HG02885 (cell line): ENCODE results near the gene CD276.
"Not testable (repeated sequence)": the region's sequence is repeated elsewhere in the genome, so short reads cannot be mapped to it uniquely, and the experiment has no call there.

Experiments
- ATAC-seq: cut with Tn5 transposase; IDR thresholded peaks from one replicate; pipeline ENCODE4 v1.9.1; 2021; ENCODE audit warnings: mild to moderate bottlenecking; ENCODE audit not compliant: unreplicated experiment, poor library complexity

Gene CD276

DNA sequence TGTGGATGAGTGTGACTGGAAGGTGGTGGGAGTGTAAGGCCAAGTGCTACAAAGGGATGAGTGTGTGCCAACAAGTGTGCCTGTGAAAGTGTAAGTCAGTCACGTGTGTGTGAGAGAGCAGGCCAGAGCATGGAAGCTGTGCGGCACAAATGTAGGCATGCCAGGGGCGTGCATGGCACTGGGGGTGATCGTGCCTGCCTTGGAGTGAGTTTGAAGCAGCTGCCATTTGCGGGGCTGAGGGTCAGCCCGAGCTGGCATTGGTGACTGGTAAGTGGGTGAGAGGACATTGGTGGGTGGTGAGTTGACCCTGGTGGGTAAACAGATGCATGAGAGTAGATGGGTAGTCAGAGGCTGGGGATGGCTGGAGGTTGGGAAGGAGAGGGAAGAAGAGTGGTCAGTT is 24.5 kb downstream of the CD276 start:
- no peak for ATAC-seq

DNA sequence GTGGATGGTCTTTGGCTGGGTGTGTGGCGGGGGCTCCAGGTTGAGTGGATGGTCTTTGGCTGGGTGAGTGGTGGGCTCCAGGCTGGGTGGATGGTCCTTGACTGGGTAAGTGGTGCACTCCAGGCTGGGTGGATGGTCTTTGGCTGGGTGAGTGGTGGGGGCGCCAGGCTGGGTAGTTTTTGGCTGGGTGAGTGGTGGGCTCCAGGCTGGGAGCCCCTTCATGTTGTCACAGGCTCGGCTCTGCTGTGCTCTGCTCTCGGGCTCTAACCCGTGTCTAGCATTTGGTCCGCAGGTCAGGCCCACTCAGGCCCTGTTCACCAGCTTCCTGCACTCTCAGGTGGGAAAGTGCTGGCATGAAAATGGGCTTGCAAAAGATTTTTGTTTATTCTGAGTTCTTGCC is 25.1 kb downstream of the CD276 start:
- ATAC-seq: no peak

DNA sequence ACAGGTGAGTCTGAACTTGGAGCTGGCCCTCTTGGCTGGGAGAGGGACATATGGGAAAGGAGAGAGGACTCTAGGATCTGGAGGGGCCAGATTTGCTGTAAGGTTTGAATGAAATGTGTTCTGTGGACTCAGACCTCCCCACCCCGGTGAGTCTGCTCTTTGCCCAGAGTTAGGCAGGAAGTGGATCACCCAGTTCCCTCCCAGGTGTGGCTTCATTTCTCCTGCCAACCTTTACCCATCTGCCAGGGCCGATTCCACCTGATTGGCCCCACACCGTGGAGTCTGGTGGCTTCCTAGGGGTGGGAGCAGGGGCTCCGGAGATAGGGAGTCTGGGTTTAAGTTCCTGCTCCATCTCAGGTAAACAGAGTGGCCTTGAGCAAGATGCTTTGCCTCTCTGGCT is 25.5 kb downstream of the CD276 start:
- ATAC-seq: no peak

DNA sequence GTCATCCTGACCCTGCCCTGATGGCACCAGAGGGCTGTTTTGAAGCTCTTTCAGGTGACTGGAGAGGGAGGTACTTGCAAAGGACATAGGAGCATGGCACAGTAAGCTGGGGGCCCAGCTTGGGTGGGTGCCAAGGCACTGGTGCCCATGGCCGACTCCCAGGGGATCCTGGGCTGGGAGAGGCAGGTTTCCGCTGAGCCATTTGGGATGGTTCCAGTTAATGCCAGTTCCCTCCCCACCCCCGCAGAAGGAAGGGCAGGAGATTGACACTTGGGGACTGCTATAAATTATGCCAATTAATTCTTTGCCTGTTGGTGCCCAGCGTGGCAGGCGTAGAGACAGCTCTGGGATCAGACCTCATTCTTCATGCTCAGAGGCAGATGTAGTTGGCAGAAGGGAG is 26.1 kb downstream of the CD276 start:
- ATAC-seq: no peak

DNA sequence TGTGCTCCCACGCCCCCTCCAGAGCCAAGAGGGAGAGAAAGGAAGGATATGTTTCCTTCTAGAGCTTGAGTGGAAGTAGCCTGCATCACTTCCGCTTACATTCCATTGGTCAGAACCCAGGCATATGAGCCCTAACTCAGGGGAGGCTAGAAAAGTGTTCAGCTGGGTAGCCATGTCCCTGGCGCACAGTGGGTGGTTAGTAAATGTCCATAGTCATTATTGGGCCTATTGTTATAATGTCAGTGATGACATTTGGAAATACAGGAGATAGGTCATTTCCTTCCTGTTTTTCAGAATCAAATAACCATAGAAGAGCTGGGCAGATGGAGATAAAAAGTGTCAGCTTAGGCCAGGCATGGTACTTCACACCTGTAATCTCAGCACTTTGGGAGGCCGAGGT is 27.3 kb downstream of the CD276 start:
- no peak for ATAC-seq

DNA sequence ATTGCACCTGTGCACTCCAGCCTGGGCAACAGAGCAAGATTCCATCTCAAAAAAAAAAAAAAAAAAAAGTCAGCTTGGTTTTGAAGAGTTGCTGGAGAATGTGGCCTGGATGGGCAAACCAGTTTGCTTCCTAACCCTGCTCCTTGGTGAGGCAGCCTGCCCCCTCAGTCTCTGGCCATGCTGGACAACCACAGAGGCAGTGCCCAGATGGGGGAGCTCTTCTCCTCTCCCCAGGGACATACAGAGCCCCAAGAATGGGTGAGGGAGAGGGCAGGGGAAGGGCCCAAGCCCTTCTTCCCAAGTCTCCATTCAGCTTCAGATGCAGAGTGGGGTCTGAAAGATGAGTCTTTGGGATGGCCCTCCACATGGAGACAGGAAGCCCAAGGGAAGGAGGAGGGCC is 27.9 kb downstream of the CD276 start:
- ATAC-seq: no peak

DNA sequence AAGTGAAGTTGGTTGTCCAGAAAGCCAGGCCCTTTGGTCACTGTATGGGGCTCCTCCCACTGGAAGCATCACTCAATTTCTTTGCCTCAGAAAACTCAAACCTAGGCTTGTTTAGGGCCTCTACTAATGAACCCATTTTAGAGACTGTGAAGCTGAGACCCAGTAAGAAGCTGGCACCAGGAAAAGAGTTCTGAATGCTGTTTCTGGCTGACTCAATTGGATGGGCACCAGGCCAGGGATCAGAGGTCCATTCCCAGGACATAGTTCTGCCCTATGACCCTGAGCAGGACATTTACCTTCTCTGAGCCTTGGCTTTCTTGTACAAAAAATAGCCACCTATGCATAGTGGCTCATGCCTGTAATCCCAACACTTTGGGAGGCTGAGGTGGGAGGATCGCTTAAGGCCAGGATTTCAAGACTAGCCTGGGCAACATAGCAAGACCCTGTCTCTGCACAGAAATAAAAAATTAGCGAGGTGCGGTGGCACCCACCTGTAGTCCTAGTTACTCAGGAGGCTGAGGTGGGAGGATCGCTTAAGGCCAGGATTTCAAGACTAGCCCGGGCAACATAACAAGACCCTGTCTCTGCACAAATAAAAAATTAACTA is 30.6 kb downstream of the CD276 start:
- no peak for ATAC-seq

DNA sequence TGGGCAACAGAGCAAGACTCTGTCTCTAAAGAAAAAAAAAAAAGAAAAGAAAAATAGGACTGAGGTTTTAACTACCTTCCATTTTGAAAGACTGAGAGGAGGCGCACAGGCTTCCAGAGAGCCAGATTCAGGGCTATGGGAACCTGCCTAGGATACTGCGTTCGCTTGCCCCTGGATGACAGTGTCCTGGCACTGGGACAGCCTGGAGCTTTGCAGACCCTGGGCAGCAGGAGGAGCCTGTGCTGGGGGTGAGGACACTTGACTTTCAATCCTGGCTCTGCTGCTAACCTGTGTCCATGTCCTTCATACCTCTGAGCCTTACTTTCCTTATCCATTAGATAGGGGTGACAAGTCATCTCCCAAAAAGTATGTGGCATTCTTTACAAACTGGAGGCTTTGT is 31.2 kb downstream of the CD276 start:
- ATAC-seq: no peak

DNA sequence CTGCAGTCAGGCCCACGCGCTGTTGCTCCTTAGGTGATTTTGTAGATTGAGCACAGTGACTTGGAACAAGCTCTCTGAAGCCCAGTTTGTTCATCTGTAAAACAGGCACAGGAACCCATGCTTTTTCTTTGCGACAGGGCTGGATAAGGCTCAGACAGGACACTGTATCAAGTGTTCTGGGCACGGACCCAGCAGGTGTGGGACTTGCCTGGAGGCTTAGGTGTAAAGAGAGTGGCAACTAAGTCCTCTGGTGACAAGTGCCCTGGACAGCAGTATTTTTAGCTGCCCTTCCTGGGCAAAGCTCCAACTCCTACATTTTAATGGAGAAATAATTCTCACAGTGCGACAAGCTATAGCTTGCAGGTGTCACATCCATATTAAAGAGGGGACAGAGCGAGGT is 32.2 kb downstream of the CD276 start:
- no peak for ATAC-seq

DNA sequence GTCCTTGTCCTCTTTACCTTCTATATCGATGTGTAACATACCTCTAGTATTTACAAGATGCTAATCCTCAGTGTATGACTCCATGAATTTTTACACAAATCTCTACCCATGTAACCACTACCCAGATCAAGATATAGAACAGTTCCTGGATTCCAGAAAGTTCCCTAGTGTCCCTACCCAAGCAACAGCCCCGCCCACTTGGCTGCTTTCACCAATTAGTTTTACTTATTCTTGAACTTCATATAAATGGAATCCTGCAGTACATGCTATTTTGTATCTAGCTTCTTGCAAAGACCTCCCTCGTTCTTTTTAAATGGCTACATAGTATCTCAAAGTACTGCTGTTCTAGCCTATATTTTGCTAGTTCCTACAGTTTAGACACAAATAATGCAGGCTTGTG is 33.0 kb downstream of the CD276 start:
- ATAC-seq: no peak

DNA sequence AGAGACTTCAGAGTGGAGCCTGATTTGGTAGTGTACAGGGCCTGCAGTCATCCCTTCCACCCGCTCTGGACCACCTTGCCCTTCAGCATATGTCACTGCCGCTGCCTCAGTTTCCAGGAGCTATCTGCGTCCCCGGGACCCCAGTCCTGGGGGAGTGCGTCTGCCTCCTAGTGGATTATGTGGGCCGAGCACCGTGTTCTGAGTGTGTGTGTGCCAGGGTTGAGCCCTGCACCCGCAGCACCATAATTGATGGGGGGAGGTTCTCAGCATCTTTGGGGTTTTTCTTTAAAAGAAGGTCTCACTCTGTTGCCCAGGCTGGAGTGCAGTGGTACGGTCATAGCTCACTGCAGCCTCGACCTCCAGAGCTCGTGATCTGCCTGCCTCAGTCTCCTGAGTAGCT is 33.6 kb downstream of the CD276 start:
- ATAC-seq: no peak

DNA sequence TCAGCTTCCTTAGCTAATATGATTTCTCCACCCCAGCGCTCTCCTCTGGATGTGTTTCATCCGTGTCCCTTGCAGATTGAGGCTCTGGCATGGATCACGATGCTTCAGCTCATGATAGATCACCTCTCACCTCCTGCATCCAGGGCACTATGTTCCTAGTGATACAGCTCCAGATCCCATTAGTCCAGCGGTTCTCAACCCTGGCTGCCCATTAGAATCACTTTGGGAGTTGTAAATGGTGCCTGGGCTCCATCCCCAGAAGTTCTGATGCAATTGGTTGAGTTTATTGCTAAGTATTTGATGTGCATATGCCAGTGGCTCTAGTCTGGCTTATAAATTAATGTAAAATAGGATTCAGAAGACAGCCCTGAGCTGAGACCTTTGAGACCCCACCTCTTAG is 34.5 kb downstream of the CD276 start:
- no peak for ATAC-seq

DNA sequence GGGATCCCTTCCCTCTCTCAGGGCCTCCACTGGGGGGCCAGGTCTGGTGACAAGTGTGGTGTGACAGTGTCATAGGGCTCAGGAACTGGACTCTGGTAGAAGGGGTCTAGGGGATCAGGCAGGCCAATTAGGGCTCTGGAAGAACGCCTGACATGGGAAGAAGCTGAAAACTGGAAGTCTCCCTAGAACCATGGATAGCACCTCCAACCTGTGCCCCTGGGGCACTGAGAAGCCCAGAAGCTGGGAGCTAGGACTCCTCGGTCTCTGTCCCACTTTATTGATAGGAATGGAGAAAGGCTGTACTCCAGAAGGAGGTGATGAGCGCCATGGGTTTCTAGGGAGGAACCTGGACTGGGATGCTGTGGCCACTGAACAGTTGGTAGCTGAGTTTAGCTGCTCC is 38.2 kb downstream of the CD276 start:
- ATAC-seq: no peak

DNA sequence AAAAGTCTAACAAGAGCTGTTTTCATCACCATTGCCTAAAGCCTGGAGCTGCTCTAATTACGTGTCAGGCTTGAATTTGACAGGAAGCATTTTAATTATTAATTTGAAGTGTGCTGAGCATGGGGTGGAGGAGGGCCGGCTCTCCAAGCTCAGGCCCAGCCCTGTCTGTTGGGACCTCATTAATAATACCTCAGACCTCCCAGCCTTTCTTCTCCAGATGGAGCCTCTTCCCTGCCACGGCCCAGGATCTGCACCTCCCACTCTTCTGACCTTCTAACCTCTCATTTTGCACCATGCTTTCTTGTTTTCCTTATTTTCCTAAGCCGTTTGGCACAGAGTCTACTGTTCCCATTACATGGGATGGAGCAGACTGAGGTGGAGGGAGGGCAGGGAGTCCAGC is 39.0 kb downstream of the CD276 start:
- ATAC-seq: no peak

DNA sequence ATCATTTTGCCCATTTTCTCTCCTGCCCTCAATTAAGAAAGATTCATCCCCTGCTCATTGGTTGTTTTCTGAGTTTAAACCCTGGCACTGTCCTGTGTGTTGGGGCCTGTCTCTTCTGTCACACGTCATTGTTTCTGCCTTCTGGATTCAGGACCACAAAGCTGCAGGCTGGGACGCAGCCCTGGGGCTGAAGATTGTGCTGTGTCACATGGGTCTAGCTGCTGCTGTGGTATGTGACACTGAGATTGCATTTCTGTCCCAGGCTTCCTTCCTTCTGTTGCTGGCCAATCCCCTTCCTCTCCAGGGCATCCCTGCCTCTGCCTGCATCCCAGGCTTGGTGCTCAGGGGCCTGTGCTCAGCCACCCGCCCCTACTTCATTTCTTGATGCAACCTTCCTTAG is 40.0 kb downstream of the CD276 start:
- ATAC-seq: no peak

DNA sequence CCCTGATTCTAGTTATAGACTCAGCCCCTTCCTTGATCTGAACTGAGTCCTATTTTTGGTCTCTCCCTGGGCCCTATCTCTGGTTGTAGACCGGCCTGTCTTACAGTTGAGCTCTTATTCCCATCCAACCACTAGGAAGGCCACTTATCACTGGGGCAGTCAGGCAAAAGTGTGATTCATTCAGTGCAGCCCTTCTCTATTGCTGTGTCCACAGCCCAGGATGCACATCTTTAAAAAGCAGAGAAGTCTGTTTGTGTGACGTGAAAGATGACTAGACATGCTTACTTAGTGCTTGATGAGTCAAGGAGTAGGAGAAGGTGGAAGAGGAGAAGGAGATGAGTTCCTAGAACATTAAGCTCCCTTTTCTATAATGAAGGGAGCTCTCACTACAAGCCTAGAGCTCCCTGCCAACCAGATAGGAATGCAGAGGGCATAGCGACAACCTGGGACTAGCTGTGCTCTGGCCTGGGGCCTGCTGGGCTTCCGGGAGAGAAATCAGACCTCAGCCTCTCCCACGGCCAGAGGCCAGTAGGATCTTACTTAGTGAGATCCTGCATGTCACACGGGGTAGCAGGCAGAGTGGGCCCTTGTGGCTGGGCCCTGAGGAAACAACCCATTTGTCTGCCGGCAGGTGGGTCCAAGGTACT is 43.3 kb downstream of the CD276 start:
- no peak for ATAC-seq

DNA sequence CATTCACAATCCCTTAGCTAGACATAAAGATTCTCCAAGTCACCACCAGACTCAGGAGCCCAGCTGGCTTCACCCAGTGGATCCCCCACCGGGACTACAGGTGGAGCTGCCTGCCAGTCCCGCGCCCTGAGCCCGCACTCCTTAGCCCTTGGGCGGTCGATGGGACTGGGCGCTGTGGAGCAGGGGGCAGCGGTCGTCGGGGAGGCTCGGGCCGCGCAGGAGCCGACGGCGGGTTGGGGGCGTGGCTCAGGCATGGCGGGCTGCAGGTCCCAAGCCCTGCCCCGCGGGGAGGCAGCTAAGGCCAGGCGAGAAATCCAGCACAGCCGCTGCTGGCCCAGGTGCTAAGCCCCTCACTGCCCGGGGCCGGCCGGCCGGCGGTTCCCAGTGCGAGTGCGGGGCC is 47.9 kb downstream of the CD276 start:
- not testable (repeated sequence) for ATAC-seq

DNA sequence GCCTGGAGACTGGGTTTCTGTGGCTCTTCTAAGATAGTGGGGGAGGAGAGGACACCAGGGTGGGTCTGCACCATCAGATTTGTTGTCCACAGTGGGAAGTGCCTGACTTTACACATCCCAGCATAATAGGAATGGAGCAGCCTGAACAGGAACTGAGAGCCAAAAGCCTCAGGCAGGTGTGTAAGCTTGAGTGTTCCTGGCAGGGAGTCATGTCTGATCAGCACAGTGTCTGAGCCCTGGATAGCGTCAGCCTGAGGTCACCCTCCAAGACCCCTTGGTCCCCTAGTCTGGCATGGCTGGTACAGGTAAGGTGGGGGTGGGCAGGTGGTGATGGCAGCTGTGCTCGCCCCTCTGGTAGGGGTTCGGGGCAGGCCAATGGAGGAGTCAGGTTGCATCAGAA is 48.7 kb downstream of the CD276 start:
- no peak for ATAC-seq

DNA sequence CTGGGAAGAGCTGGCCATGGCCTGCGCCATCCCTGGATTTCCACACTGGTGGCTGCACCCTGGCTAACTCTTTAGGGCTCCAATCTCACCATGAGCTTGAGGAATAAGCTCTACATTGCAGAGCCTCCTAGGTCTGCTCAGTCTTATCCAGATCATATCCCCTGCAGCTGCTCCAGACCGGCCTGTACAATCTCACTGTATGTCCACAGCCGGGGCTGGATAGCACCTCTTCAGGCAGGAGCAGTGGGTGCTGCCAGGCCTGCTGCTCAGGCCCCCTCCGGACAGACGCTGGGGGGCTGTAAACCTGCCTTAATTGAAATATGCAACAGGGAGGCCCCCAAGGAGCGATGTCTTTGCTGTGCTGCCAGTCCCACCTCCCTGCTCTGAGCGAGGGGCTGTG is 53.4 kb downstream of the CD276 start:
- ATAC-seq: no peak

DNA sequence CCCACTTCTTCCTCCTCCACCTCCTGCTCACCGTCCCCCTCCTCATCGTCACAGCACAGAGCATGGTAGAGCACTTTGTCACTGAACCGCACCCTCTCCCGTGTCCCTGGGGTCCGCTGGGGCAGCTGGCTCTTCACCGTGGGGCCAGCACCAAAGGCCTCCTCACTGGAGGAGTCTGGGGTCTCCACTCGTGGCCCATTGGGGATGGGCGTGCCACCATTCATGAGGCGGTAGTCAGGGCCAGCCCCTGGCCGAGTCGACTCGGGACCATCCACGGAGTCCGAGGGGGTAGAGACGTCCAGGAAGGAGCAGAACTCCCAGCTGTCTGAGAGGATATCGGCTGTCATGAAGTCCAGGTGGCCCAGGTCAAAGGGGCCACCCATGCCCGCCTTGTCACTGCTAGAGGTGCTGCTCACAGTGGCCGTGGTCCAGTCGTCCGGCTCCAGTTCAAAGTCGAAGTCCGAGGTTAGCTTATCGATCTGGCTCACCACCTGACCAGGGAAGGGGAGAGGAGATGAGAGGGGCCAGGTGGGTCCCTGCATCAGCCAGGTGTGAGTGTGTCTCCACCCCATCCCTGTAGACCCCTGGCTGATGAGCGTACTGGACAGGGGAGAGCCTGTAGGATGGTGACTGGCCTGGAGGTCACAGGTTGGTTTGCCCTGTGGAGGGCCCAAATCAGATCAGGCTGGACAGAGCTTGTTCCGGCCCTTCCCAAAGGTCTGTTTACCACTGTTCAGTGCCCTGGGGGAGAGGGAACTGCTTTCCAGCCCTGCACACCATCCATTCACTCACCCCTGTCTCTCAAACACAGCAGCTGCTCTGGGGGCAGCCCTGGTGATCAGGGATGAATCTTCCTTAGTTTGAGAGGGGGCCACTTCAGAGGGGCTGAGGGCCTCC is 56.2 kb downstream of the CD276 start:
- no peak for ATAC-seq

DNA sequence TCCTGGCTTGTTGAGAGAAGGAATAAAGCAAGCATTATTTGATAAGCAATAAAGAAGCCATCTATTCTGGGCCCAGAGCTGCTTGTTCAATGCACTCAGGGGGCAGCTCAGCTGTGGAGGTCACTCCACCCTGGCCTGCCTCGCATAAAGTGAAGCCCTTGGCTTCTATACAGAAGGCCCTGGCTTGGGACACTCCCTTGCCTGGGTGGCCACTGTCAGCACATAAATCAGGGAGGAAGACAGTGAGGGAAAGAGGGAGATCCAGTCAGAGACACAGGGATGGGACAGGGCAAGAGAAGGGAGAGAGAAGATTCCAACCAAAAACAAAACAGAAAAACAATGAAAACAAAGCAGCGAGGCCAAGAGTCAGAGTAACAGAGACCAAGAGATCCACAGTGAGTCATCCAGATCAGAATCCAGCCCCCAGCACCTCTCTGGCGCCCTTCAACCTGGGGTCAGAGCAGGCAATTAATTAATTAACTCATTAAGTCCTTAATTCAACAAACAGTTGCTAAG is 57.2 kb downstream of the CD276 start:
- no peak for ATAC-seq
